Smooth muscle cell (in vitro differentiated cells): ENCODE measurements around the gene SUGP2. TPM values are rescaled to one million over a fixed set of nuclear protein-coding genes. Genes with fewer than 3 reads are reported as not detected.

ENCODE experiments used
- DNase-seq: peaks from one replicate; lab custom pipeline; 2025; ENCODE audit not compliant: unreplicated experiment; lab: John Stamatoyannopoulos, UW
- H2AFZ ChIP-seq: fragments of 200-600 bp; sonication (generic); 2 replicates; pipeline ENCODE4 v1.6.0; 2016; ENCODE audit warnings: antibody characterized with exemption, low read depth, mild to moderate bottlenecking
- H3F3A ChIP-seq: fragments of 200-600 bp; sonication (generic); 2 replicates; pipeline ENCODE4 v1.6.0; 2017; ENCODE audit warnings: antibody characterized with exemption, low read depth
- H3K27ac ChIP-seq: fragments of 200-600 bp; sonication (generic); 2 replicates; pipeline ENCODE4 v1.5.1; 2016; ENCODE audit warnings: low read depth, mild to moderate bottlenecking
- H3K27me3 ChIP-seq: fragments of 200-600 bp; sonication (generic); 2 replicates; pipeline ENCODE4 v1.6.1; 2016; ENCODE audit warnings: low read depth, mild to moderate bottlenecking
- H3K36me3 ChIP-seq: fragments of 200-600 bp; sonication (generic); 2 replicates; pipeline ENCODE4 v1.5.1; 2016; ENCODE audit warnings: low read depth
- H3K4me1 ChIP-seq: fragments of 200-600 bp; sonication (generic); 2 replicates; pipeline ENCODE4 v1.5.1; 2016; ENCODE audit warnings: low read depth
- H3K4me2 ChIP-seq: fragments of 200-600 bp; sonication (generic); 2 replicates; pipeline ENCODE4 v1.6.0; 2016; ENCODE audit warnings: mild to moderate bottlenecking
- H3K4me3 ChIP-seq: fragments of 200-600 bp; sonication (generic); 2 replicates; pipeline ENCODE4 v1.5.1; 2016; ENCODE audit warnings: mild to moderate bottlenecking
- H3K79me2 ChIP-seq: fragments of 200-600 bp; sonication (generic); 2 replicates; pipeline ENCODE4 v1.6.0; 2016; ENCODE audit warnings: low read depth, mild to moderate bottlenecking
- H3K9ac ChIP-seq: fragments of 200-600 bp; sonication (generic); 2 replicates; pipeline ENCODE4 v1.6.0; 2016; ENCODE audit warnings: low read depth
- H3K9me3 ChIP-seq: fragments of 200-600 bp; sonication (generic); replicated peaks from 2 replicates; pipeline ENCODE4 v1.5.1; 2016; ENCODE audit warnings: low read depth
- H4K20me1 ChIP-seq: fragments of 200-600 bp; sonication (generic); 2 replicates; pipeline ENCODE4 v1.6.0; 2016; ENCODE audit warnings: low read depth
- CTCF ChIP-seq: fragments of 200-600 bp; sonication (generic); IDR thresholded peaks from 2 replicates; pipeline ENCODE4 v1.5.1; 2017; ENCODE audit warnings: borderline replicate concordance, mild to moderate bottlenecking, antibody characterized with exemption; ENCODE audit not compliant: insufficient read depth, poor library complexity, severe bottlenecking
- WGBS: methylation state at CpG from one replicate; pipeline ENCODE4 v1.1.7; 2016; ENCODE audit warnings: low lambda C conversion rate; 5-methylcytosine and 5-hydroxymethylcytosine counted together
- polyA plus RNA-seq: library from polyadenylated mRNA; unstranded; fragments of >200 nt; fragmentation: Nextera tagmentation; extraction: Ambion mirVana; gene quantifications from 2 replicates; pipeline ENCODE4 v1.2.1, GENCODE V29; 2016
- total RNA-seq: library from RNA; depleted of rRNA; stranded (reverse); fragments of >200 nt; gene quantifications from 2 replicates; pipeline ENCODE4 v1.2.3, GENCODE V29; 2014

Gene SUGP2
- total and polyA plus RNA-seq, 2 experiments from 2014 or later, result 42.2 to 47.6 TPM

- Histone ChIP-seq H3K4me3 (peak overlapping the region; percentile 99), H3K79me2 (peaks cover 69% of the 10 kb centered on the region), H3K4me1 (peaks cover 7% of the 10 kb centered on the region), H3K9me3 (no peaks in the 10 kb centered on the region), H3K36me3 (peaks cover 10% of the 10 kb centered on the region), H3K27ac (peak overlapping the region; percentile 75), H2AFZ (no peak overlapping the region), H3K9ac (peak overlapping the region; percentile 14), H4K20me1 (peaks cover 49% of the 10 kb centered on the region), H3F3A (peaks cover 10% of the 10 kb centered on the region), H3K4me2 (peak overlapping the region; percentile 98), H3K27me3 (no peaks in the 10 kb centered on the region)
- 87% methylated on average over 5 of the region's 5 CpGs for WGBS
- no peak for TF ChIP-seq CTCF
- DNase-seq, result no peak
Measured at GRCh38 chr19:19031891-19032290, 1.4 kb downstream of the SUGP2 start.

GRCh38 chr19:19028526-19028925, 4.8 kb downstream of the SUGP2 start:
- Histone ChIP-seq H2AFZ (no peak overlapping the region), H3K36me3 (peaks cover 24% of the 10 kb centered on the region), H3K4me2 (no peak overlapping the region), H3K9me3 (no peaks in the 10 kb centered on the region), H3K9ac (no peak overlapping the region), H3K27me3 (no peaks in the 10 kb centered on the region), H4K20me1 (peaks cover 71% of the 10 kb centered on the region), H3K4me1 (peaks cover 7% of the 10 kb centered on the region), H3K79me2 (peaks cover 61% of the 10 kb centered on the region), H3F3A (peaks cover 10% of the 10 kb centered on the region), H3K27ac (no peak overlapping the region), H3K4me3 (no peak overlapping the region)
- no peak for DNase-seq
- TF ChIP-seq CTCF, result no peak
- 100% methylated on average over 9 of the region's 9 CpGs for WGBS

GRCh38 chr19:19027228-19027627, 6.1 kb downstream of the SUGP2 start:
- DNase-seq, result no peak
- Histone ChIP-seq H3K9me3 (no peaks in the 10 kb centered on the region), H3K79me2 (peaks cover 69% of the 10 kb centered on the region), H3F3A (peaks cover 6% of the 10 kb centered on the region), H3K36me3 (peaks cover 27% of the 10 kb centered on the region), H2AFZ (no peak overlapping the region), H3K4me1 (peaks cover 7% of the 10 kb centered on the region), H4K20me1 (peaks cover 76% of the 10 kb centered on the region), H3K9ac (no peak overlapping the region), H3K27ac (no peak overlapping the region), H3K4me3 (no peak overlapping the region), H3K27me3 (no peaks in the 10 kb centered on the region), H3K4me2 (no peak overlapping the region)
- no peak for TF ChIP-seq CTCF
- WGBS, result 94% methylated on average over 4 of the region's 4 CpGs

GRCh38 chr19:19026299-19026971, 6.9 kb downstream of the SUGP2 start:
- Histone ChIP-seq H3K9ac (no peak overlapping the region), H4K20me1 (peaks cover 76% of the 10 kb centered on the region), H2AFZ (no peak overlapping the region), H3K4me1 (no peaks in the 10 kb centered on the region), H3F3A (peaks cover 4% of the 10 kb centered on the region), H3K36me3 (peaks cover 27% of the 10 kb centered on the region), H3K27me3 (no peaks in the 10 kb centered on the region), H3K9me3 (no peaks in the 10 kb centered on the region), H3K4me3 (no peak overlapping the region), H3K79me2 (peaks cover 67% of the 10 kb centered on the region), H3K4me2 (no peak overlapping the region), H3K27ac (no peak overlapping the region)
- DNase-seq, result no peak
- TF ChIP-seq CTCF, result no peak
- 92% methylated on average over 10 of the region's 10 CpGs for WGBS
